GM08714 (cell line): ENCODE measurements around the gene KCTD15.
"Not testable (repeated sequence)": the region's sequence is repeated elsewhere in the genome, so short reads cannot be mapped to it uniquely, and the experiment has no call there.

Experiments used
- H3K4me3 ChIP-seq: fragments of 200-500 bp; sonication (Bioruptor generic); 2 replicates; pipeline ENCODE4 v1.5.1; 2014; ENCODE audit warnings: mild to moderate bottlenecking, low read length, inconsistent platforms
- ZNF274 ChIP-seq: IDR thresholded peaks from 2 replicates; pipeline ENCODE4 v1.6.1; 2012; ENCODE audit warnings: mild to moderate bottlenecking, low read depth, low read length

Gene KCTD15

GRCh38 chr19:33811736-33812387, 15.2 kb downstream of the KCTD15 start:
- no peak for TF ChIP-seq ZNF274
- no peak overlapping the region for H3K4me3 ChIP-seq

GRCh38 chr19:33812388-33813330, 16.0 kb downstream of the KCTD15 start:
- no peak for TF ChIP-seq ZNF274
- no peak overlapping the region for H3K4me3 ChIP-seq

DNA sequence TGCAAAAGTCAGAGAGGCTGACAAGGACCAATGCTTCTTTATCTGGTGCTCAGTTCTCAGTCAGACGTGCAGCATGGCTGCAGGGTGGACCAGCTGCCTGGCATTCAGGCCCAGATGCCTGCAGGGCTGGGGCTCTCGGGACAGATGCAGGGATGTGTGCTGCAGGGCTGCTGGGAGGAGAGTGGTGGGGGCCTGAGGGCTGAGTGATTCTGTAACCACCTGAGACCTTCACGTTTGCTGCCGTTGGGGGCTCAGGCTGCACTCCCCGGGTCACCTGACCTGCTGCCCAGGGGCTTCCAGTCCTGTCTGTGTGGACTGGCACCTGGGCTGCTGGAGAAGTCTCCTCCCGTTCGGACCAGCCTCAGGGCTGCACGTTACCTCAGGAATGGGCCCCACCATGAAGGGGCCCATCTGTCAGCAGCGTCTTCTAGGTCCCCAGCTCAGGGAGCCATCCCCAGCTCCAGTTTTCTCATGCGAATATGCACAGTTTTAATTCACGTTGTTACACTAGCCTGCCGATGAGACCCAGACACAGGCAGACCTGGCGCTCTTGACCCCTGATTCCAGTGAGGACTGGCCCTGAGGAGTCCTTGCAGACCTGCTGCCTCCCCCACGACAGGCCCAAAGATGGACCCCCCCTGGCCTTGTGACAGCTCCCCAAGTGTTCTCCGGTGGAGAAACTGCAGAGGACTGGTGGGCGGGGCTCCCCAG, 16.9 kb downstream of the KCTD15 start:
- no peak for TF ChIP-seq ZNF274
- H3K4me3 ChIP-seq = no peak overlapping the region

DNA sequence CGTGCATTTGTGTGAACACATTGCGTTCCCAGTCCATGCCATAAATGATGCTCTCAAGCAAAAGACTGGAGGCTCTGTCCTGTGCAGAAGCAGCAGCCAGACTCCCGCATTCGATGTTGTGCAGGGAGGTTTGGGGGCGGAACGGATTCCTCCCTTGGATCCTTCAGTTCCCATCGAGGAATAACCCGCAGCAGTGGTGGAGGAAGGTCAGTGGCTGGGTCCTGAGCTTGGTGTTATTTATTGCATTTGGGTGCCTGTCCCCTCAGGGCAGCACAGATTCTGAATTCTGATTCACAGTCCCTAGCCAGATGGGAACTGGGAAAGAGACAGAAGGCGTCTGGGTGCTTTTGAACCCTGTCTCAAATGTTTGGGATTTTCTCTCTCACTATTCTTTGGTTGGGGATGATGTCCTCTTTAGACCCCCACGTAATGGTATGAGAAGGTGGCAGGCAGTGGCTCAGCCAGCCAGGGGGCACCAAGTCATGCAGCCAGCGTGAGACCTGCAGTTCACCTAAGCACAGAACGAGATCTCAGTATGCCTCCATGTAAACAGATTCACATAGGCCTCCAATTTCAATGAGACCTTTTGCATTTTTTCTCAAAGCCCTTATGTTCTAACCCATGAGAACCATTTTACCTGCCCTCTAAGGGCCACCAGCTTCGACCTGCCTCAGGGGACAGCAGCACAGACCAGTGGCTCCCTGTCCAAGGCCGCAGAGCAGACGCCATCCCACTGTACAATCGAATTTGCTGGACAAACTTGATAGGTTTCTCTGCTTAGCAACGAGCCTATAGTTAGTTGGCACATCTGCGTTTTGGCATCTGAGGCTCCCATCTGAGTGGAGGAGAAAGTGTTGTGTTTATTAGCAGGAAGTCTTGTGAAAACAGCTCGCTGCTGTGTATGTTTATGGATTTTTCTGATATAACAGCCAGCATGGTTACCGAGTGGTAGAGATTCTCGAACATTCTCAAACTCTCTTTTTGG, 17.8 kb downstream of the KCTD15 start:
- H3K4me3 ChIP-seq = no peak overlapping the region
- TF ChIP-seq ZNF274 = no peak

DNA sequence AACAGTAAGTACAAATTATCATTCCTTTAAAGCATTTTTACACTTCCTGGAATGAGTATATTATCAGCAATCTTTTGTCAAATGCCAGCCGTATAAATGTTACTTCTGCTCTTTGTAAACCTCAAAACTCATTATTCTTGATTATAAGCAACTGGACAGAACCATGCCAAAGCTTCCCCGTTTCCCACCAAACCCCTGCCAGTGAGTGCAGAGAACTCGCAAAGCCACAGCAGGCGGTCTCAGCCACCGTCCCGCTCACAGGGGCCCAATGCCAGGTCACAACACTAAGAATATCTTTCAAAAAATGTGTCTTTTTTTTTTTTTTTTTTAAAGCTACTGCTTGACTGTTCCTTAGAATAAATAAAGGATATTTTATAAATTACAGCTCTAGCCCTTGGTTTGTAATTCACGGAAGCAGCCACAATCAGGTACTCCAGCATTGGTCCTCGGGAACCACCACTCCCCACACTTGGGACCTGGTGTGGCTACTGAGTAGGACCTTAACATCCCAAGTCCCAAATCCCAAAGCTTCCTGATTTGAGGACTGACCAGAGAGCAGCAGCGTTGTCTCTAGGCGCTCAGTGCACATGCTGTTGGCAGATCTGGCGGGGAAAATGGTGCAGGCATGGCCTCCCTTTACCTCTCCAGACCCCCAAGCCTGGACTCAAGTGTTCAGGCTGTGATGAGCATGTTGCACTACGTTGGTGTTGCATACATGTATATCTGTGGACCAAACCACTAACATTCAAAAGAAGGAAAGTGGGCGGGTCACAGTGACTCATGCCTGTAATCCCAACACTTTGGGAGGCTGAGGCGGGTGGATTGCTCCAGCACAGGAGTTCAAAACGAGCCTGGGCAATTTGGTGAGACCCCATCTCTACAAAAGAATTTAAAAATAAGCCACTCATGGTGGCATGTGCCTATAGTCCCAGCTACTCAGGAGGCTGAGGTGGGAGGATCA, 19.0 kb downstream of the KCTD15 start:
- no peak for TF ChIP-seq ZNF274

GRCh38 chr19:33818411-33818810, 21.7 kb downstream of the KCTD15 start:
- H3K4me3 ChIP-seq = no peak overlapping the region
- TF ChIP-seq ZNF274 = no peak

More for the DNA sequence above, 19.0 kb downstream of the KCTD15 start:
- no peak overlapping the region for H3K4me3 ChIP-seq

- H3K4me3 ChIP-seq = not testable (repeated sequence)
These were observed 22.4 kb downstream of the KCTD15 start for GRCh38 chr19:33819078-33819477.

- TF ChIP-seq ZNF274 = no peak
- no peak overlapping the region for H3K4me3 ChIP-seq
These were observed 22.8 kb downstream of the KCTD15 start for GRCh38 chr19:33819506-33819879.

GRCh38 chr19:33819880-33820781, 23.5 kb downstream of the KCTD15 start:
- no peak overlapping the region for H3K4me3 ChIP-seq
- TF ChIP-seq ZNF274 = no peak

GRCh38 chr19:33821871-33822270, 25.2 kb downstream of the KCTD15 start:
- no peak for TF ChIP-seq ZNF274
- no peak overlapping the region for H3K4me3 ChIP-seq

DNA sequence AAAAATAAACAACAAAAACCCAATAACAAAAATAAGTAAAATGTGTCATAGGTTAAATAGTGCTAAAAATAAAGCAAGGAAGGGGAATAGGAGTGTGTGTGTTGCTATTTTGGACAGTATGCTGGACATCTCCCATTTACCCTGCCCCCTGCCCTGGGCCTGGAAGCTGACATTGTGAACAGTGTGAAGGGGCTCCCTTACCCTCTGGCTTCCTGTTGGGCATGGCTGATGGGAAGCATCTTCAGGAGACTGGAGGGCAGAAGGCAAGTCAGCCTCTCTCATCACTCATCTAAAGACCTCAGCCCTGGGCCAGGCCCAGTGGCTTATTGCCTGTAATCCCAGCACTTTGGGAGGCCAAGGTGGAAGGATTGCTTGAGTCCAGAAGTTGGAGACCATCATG, 26.7 kb downstream of the KCTD15 start:
- TF ChIP-seq ZNF274 = no peak
- H3K4me3 ChIP-seq = no peak overlapping the region

- no peak for TF ChIP-seq ZNF274
- no peak overlapping the region for H3K4me3 ChIP-seq
These were observed 28.9 kb downstream of the KCTD15 start for GRCh38 chr19:33825556-33825955.
